HG03103 (cell line): ENCODE results near the gene HERC2.
"Not testable (repeated sequence)": the region's sequence is repeated elsewhere in the genome, so short reads cannot be mapped to it uniquely, and the experiment has no call there.

ENCODE experiments used
- ATAC-seq: cut with Tn5 transposase; IDR thresholded peaks from one replicate; pipeline ENCODE4 v1.9.1; 2021; ENCODE audit warnings: low read depth; ENCODE audit not compliant: unreplicated experiment

Gene HERC2

GRCh38 chr15:28228096-28228495 is 93.9 kb downstream of the HERC2 start:
- ATAC-seq = no peak

DNA sequence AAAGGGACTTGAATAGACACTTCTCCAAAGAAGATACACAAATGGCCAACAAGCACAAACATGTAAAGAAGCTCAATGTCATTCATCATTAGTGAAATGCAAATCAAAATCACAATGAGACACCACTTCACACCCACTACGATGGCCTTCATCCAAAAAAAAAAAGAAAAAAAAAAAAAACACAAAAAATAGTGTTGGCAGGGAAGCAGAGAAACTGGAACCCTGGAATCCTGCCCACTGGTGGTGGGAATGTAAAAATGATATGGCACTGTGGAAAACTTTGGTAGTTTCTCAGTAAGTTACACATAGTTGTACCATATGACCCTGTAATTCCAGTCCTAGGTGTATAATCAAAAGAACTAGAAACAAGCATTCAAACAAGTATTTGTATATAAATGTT is 94.7 kb downstream of the HERC2 start:
- ATAC-seq = not testable (repeated sequence)

GRCh38 chr15:28222612-28223011 is 99.4 kb downstream of the HERC2 start:
- ATAC-seq = not testable (repeated sequence)

DNA sequence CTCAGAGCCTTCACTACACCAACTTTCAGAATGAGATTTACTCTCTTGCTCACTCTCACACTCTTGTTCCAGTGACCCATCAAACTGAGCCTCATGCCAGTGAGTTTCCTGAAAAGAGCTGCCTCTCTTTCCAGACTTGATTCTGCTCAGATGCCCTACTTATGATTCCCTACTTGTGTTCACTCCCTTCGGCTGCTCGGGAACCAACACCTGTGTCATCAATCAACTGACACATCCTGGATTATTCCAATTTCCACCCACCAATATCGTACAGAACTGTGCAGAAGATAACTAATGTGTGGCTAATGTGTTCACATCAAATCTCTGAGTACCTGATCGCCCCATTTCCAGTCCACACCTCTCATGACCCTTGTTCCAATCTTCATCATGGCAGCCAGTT is 100.3 kb downstream of the HERC2 start:
- ATAC-seq = not testable (repeated sequence)

GRCh38 chr15:28219116-28219515 is 102.9 kb downstream of the HERC2 start:
- no peak for ATAC-seq

- not testable (repeated sequence) for ATAC-seq
Observed at GRCh38 chr15:28216946-28217546, 104.9 kb downstream of the HERC2 start.

DNA sequence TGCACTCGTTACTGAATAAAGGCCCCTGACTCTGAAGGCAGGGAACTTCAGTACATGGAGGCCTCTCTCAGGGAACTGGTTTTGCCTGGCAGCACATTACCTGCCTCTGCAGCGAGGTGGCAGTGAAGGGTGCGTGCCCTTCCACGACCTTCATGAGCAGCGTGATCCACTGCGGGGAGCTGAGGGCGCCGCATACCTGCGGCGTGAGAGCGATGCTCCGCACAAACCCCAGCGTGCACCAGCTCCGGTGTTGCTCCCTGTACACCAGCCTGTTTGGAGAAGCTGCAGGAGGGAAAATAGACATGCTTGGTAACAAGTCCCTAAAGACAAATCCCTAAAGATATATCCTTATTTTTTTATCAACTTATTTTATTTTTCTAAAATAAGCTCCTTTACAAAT is 106.5 kb downstream of the HERC2 start:
- ATAC-seq = not testable (repeated sequence)

DNA sequence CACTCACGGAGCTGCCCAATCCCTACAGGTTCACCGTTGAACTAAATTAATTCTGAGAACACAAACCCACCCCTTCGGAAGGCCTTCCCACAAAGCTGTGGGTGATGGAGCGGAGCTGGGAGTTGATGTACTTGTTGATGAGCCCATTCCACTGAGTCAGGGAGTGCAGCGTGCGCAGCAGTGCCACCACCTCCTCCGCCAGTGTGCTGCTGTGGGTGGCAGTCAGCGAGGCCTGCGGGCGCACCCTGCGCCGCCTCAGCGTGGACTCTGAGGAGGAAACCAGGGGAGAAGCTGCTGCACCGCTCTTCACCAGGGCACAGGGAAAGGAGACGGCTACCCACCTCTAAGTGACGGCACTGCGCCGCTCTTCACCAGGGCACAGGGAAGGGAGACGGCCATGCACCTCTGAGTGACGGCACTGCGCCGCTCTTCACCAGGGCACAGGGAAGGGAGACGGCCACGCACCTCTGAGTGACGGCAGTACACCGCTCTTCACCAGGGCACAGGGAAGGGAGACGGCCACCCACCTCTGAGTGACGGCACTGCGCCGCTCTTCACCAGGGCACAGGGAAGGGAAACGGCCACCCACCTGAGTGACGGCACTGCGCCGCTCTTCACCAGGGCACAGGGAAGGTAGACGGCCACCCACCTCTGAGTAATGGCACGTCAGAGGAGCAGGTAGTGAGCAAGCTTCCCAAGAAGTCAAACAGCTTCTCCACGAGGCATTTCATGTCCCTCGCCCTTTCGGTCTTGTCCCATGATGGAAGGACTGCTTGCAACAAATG is 107.8 kb downstream of the HERC2 start:
- ATAC-seq = not testable (repeated sequence)

DNA sequence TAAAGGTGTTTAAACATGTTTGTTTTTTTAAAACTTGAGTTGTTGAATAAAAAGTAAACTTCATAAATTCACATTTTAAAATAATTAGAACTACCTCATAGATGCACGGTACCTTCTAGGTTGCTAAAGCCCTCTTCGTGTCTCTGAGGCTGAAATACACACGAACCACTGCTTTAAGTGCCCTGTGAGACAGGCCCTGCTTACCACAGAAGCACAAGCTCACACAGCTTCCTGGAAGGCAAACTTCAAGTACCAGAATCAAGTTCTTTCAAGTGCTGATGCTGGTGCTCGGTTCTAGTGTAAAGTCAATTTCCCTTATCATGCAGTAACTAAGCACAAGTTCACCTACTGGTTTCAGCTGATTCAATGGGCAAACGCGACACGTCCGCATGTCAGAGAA is 108.6 kb downstream of the HERC2 start:
- ATAC-seq = not testable (repeated sequence)

DNA sequence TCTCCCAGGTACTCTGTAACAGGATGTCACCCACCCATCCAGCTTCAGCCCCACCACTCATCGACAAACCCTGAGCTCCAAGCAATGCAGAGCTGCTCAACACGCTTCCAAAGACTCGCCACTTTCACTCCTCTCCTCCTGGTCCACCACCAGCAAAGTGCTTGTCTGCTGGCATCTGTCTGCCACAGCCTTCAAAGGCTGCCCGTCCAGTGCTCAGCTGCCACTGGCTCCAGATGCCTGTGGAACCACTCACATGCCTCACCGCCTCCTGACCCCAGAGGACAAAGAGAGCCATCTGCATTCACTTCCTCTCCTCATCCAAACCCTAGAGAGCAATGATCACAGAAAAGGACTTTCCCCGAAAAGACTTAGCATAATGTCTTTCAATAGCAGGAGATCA is 113.4 kb downstream of the HERC2 start:
- no peak for ATAC-seq

- ATAC-seq = not testable (repeated sequence)
Observed at GRCh38 chr15:28205640-28206039, 116.3 kb downstream of the HERC2 start.

- ATAC-seq = not testable (repeated sequence)
Observed at GRCh38 chr15:28203055-28203828, 118.7 kb downstream of the HERC2 start.

DNA sequence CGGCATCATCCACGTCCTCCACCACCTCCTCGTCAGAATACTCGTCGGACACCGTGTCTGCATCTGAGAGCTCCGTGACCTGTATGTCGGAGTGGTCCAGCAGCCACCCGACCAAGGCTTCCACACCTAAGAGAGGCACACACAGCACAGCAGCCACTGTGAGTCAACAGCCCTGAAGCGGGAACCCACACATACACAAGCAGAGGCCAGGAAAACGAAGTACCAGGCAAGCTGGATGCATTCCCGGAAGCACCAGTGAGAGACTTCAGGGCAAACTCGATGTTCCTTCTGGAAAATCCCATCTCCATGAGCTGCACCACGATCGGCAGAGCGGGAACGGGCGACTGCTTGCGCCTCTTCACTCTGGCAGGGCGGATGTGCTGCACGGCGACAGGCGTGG is 119.9 kb downstream of the HERC2 start:
- ATAC-seq = not testable (repeated sequence)

DNA sequence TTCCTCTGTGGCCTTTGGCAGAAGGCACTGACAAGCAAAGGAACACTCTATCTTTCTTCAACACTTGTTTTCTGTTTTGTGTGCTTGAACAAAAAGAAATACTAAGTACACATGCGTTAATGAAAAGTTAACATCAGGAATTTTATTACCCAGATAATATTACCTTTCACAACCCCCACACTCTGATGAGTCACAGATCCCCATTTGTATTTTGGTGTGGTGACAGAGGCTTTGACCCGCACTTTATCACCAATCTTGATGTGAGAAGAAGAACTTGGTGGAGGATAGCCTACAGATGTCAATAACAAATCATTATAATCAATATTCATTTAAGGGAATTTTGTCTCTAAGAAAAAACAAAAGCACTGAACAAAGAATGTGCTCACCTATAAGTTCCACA is 123.8 kb downstream of the HERC2 start:
- ATAC-seq = not testable (repeated sequence)

DNA sequence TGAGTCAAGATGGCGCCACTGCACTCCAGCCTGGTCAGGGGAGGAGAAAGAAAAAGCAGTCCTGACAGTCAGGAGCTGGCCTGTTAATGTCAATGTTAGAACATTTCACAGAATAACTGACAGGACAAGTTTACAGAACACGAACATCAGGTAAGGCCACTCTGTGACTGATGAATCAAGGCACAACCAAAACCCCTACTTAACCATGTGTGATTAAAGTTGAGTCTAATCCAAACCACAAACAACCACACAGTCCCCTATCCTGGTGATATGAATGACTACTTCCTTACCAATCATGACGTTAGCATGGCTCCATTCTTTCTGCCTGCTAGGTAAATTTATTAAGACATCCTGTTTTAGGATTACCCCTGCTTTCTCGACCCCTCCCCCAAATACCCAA is 124.3 kb downstream of the HERC2 start:
- not testable (repeated sequence) for ATAC-seq

- ATAC-seq = not testable (repeated sequence)
Observed at GRCh38 chr15:28196581-28196980, 125.4 kb downstream of the HERC2 start.

DNA sequence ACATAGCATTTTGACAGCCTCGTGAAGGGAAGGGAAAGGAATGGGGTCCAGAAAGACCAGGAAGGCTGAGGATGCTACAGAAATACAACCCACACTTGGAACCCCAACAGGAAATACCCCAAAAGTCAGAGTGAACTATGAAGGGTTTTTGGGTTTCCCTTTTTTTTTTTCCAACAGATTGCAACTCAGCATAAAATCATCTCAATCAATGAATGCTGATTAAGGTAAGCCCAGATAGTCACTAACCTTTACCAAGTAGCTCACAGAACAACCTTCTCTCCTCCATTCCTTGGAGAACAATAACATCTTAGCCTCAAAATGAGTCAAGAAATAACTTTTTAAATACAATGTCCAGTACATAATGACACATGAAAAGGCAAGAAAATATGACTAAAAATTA is 129.2 kb downstream of the HERC2 start:
- no peak for ATAC-seq

GRCh38 chr15:28191832-28192231 is 130.1 kb downstream of the HERC2 start:
- no peak for ATAC-seq

GRCh38 chr15:28190391-28191174 is 131.4 kb downstream of the HERC2 start:
- no peak for ATAC-seq

- ATAC-seq = no peak
Observed at GRCh38 chr15:28185148-28185895, 136.7 kb downstream of the HERC2 start.
